Fibroblast of upper back skin (primary cell): ENCODE data around the gene BACH1.

Source experiments
- DNase-seq: peaks from one replicate; pipeline ENCODE4 v3.0.0-alpha.2; 2013

Gene BACH1

DNA sequence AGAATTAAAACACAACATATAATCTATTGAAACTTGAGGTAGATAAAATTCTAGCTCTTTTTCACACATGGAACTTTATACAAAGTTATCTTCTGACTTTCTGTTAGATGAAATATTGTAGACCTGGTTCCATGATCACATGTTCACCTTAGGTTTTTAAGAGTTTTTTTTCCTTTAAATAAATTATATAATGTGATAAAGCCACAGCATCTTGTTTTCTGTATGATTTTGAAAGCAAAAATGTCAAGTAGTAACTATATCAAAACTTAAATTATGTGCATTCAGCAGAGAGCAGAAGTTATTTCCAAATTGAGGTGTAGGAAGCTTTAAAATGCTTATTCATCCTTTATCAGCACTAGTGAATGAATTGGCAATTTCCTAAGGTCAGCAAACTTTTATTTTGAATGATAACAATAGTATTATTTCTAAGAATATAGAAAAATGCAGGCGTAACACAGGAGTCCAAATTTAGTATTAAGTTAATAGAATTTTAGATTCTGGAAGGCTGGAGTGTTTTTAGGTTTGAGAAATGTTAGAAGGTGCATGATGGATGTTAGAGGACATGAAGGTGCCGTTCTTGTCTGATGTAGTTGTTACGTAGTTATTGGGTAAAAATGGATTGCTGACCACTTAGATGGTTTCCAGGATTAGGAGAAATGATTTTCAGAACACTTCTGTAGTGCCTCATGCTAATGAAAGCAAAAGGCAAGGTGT is 17.5 kb downstream of the BACH1 start:
- no peak for DNase-seq

DNA sequence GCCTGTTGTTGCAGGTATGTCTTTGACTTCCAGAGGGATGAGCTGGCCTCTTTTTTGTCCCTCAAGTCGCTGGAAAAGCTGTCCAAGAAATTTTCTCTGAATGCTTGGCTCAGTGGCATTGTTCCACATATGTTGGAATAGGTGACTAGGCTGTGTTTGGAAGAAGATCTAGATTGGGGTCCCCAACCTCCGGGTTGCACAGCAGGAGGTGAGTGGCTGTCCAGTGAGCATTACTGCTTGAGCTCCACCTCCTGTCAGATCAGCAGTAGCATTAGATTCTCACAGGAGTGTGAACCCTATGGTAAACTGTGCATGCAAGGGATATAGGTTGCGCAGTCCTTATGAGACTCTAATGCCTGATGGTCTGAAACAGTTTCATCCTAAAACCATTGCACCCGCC is 18.1 kb downstream of the BACH1 start:
- no peak for DNase-seq

DNA sequence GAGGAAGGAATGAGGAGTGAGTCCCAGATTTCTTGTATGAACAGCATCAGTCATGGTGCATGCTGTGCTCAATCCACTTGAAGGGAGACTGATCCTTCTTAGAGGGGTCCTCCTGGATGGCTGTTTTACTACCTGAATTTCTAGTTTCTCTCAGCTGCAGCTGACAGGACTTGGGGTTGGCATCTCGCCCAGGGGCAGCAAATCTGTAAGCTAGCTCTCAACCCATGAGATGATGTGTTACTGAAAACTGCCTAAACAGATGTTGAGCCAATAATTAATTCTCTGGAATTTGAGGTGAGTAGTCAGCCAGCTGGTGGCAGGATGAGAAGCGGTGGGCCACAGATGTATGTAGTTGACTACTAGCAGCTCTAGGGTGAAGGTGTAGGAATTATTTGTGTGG is 19.6 kb downstream of the BACH1 start:
- DNase-seq, result peak; percentile 58

DNA sequence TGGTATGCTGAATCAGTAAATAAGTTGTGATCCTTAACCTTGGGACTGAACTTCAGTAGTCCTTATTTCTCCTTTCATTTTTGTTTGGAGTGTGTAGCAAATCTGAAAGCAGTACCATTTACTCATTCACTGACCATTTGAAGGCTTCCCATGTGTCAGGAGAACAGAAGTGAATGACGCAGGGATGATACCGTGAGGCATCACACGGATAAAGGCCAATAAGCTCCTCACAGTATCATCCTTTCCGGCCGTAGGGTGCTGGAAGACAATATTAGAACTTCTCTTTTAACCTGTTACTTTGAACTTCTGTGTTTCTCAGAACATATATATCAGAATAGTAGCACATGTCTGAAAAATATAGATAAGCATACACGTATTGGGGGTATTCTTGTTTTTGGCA is 21.3 kb downstream of the BACH1 start:
- no peak for DNase-seq

DNA sequence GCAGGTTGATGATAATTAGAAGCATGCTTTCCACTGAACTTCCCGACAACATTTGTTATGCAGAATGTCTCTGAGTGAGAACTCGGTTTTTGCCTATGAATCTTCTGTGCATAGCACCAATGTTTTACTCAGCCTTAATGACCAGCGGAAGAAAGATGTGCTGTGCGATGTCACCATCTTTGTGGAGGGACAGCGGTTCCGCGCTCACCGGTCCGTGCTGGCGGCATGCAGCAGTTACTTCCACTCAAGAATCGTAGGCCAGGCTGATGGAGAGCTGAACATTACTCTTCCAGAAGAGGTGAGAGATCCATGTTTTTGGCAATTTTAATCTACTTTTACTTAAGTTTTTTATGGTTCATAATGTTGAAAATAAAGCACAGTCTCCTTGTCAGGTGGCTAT is 22.5 kb downstream of the BACH1 start:
- DNase-seq, result no peak

DNA sequence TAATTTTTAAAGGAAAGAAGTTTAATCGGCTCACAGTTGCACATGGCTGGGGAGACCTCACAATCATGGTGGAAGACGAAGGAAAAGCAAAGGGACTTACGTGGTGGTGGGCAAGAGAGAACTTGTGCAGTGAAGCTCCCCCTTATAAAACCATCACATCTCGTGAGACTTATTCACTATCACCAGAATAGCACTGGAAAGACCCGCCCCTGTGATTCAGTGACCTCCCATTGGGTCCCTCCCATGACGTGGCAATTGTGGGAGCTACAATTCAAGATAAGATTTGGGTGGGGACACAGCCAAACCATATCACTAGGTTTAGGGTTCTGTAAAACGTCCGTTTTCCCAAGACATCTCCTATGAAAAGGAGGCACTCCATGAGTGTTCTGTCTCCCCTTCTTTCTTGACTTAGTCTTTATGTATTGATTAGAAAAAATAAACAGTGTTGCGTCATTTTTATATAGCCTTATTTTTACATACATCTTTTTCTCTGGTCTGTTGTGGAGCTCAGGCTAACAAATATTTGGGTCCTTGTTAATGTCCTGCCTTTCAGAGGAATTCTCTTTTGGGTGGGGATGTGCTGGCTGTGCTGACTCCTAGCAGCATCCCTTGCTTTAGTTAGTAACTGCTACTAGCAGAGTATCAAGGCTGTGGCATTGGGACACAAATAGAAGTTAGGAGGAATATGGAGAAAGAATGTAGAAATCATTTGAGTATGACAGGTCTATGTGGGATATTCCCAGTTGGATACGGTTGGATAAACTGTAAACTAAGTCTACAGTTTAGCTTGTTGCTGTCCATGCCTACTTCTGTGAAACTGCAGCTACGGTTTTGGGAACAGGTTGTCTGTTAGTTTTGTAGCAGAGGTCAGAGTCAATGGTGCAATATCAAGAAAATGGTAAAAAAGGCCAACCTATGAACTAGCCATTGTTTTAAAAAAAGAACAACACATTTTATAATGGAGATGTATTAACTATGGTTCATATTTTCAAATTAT is 23.5 kb downstream of the BACH1 start:
- no peak for DNase-seq

DNA sequence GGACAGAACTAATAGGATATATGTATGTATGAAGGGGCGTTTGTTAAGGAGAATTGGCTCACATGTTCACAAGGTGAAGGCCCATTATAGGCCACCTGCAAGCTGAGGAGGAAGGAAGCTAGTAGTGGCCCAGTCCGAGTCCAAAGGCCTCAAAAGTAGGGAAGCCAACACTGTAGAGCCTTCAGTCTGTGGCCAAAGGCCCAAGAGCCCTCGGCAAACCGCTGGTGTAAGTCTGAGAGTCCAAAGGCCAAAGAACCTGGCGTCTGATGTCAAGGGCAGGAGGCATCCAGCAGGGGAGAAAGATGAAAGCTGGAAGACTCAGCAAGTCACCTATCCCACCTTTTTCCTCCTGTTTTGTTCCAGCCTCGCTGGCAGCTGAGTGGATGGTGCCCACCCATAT is 24.5 kb downstream of the BACH1 start:
- no peak for DNase-seq

- DNase-seq, result no peak
Measured at GRCh38 chr21:29326914-29327554, 28.3 kb downstream of the BACH1 start.

GRCh38 chr21:29329406-29329805 is 30.7 kb downstream of the BACH1 start:
- no peak for DNase-seq

GRCh38 chr21:29330797-29331196 is 32.1 kb downstream of the BACH1 start:
- DNase-seq, result no peak

GRCh38 chr21:29332461-29333362 is 34.0 kb downstream of the BACH1 start:
- peak; percentile 46 for DNase-seq

GRCh38 chr21:29333406-29333805 is 34.7 kb downstream of the BACH1 start:
- DNase-seq, result no peak

DNA sequence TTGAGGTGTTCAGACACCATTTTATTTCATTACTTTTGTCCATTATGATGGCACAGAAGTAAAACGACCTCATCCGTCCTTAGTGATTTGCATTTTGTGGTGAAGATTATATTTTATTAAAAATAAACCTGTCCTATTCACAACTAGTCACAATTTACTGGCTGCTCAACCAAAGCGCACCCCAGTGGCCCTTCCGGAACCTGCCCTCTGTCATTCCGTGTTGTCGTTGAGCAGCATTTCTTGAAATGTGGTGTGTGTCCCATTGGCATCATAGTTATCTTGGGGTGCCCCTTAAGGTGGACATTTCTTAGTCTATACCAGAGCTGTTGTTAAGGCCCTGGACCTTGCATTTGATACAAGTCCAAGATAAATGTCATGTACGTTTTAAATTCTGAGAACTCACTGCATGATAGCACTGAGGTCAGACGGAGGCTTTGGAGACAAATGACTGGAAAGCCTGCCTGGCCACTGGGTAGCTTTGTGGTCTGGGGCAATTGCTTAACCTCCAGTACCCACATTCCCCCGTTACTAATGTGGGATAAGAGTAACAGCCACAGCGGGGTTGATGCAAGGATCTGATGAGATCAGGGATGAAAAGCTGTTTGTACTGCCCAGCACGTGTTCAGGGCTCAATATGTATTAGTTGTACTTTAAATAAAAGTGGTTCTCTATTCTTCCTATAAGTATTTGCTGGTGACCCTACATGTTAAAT is 36.2 kb downstream of the BACH1 start:
- DNase-seq, result peak; percentile 64

- DNase-seq, result peak; percentile 50
Measured at GRCh38 chr21:29335720-29336119, 37.0 kb downstream of the BACH1 start.

GRCh38 chr21:29338256-29338655 is 39.5 kb downstream of the BACH1 start:
- no peak for DNase-seq

DNA sequence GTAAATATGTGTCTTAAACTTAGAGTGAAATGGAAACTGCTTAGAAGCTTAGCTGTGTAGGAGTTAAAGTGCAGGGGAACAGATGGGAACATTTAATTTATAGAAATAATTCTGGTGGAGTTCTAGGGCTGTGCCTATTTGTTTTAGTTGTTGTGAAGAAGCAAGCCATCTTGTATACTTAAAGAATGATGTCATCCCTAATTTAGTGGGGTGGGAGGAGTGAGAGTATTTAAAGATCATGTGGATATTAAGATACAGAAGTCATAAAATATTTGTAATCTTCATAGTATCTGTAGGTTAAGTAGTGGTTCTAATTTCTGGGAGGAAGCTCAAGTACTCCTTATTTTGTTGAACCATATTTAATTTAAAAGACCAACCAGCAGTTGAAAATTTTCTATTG is 41.5 kb downstream of the BACH1 start:
- no peak for DNase-seq

- peak; percentile 98 for DNase-seq
Measured at GRCh38 chr21:29342363-29342957, 43.7 kb downstream of the BACH1 start.

DNA sequence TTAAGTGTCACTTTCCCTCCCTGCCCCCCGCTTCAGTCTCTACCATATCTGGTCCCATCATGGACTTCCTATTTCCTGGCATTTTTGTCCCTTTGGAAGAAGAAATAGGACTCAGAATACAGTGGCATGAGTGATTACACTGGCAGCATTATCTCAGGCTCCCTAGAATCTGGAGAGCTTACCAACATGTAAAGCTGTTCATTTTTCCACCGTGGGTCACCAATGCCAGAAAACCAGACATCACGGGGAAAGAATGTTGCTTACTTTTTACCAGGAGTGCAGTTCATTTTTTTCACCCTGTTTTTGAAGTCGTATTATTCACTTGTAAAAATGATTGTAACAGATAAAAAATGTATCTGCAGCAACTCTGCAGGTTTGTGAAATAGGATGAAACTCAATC is 44.8 kb downstream of the BACH1 start:
- peak; percentile 87 for DNase-seq

DNA sequence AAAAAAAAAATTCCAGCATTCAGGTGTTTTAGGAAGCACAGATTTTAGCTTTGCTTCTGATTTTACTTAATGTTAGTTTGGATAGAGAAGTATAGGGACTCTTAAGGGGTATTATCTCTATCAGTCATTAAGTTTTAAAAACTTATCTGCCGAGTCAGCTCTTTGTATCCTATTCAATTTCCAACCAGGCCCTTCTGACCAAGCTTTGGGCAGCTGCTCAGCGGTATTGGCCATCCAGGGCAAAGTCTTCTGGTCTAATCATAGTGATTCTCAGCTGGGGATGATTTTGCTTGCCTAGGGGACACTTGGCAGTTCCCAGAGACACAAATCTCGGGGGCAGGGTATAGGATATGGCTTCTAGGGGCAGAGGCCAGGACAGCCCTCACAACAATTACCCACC is 47.6 kb downstream of the BACH1 start:
- no peak for DNase-seq

GRCh38 chr21:29346771-29347170 is 48.0 kb downstream of the BACH1 start:
- no peak for DNase-seq

- no peak for DNase-seq
Measured at GRCh38 chr21:29347274-29347681, 48.6 kb downstream of the BACH1 start.
